ENCODE data around the gene ANKRD18A. TPM values are rescaled to one million over a fixed set of nuclear protein-coding genes. Genes with fewer than 3 reads are reported as not detected.
"Not testable (repeated sequence)": the region's sequence is repeated elsewhere in the genome, so short reads cannot be mapped to it uniquely, and the experiment has no call there.

The ANKRD18A gene
- polyA plus RNA-seq, 12 donors = 0.07 to 1.2 (median 0.28) TPM; not detected in 7

GRCh38 chr9:38546497-38547163 is 73.8 kb downstream of the ANKRD18A start:
- not testable (repeated sequence) for DNase-seq

DNA sequence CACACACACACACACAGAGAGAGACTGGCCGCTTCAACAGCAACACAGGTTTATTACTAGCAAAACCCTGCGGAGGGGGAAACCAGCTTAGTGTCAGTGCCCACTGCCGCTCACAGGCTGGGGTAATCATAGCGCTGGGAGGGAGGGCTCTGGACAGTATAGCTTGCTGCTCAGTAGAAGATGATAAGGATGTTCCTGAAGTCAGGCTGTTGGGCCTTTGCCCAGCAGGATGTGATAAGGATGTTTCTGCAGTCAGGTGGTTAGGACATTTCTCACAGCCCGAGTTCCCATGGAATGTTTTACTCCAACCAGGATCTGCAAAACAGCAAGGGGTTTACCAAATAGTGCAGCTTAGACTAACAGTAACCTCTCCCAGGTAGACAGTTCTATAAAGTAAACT is 79.9 kb downstream of the ANKRD18A start:
- not testable (repeated sequence) for DNase-seq

GRCh38 chr9:38529317-38529716 is 91.1 kb downstream of the ANKRD18A start:
- DNase-seq = no peak

- DNase-seq = no peak
These were observed 92.9 kb downstream of the ANKRD18A start for GRCh38 chr9:38527503-38527902.

DNA sequence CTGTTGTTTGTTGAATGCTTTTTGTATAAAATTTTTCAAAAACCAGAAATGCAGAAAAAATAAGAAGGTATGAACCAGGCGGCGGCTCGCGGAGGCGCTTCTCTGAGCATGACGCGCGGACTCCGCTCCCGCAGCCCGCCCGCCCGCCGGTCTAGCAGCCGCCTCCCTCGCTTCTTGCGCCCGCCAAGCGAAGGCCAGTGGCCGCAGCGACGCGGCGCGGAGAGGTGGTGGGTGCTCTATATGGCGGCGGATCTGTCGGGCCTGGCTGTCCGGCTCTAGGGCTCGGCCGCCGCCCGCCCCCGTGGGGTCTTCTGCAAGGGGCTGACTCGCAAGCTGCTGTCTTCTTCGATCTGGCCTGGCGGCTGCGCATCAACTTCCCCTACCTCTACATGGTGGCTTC is 93.8 kb downstream of the ANKRD18A start:
- no peak for DNase-seq

DNA sequence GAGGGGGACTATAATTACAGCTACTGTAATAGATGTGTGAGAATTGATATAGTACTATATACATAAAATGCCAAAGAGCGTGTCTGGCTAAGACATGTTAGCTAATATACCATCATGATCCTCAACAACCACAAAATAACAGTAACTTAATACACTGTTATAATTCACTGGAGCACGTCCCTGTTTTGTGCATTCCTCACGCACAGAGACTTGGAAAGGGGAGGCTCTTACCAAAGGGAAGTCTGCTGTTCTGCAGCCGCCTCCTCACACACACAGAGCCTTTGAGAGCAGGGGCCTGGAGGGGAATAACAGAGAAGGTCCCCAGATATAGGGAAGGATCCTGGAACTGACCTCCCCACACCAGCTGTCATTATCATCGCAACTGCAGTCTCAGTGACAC is 97.3 kb downstream of the ANKRD18A start:
- no peak for DNase-seq

DNA sequence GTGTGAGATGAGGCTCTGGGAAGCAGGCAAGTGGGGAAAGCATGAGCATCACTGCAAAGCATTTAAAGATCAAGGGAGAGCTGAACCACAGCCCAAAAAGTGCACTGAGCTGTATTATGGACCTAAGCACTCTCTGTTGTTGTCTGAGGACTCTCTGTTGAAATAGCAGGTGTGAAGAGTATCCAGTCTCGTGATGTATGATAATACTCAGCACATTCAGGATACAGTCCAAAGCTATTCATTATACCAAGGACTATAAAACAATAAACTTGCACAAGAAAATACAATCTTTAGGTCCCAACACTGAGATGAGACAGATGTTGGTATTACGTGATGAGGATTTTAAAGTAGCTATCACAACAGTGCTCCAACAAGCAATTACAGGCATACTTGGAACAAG is 98.6 kb downstream of the ANKRD18A start:
- no peak for DNase-seq

Other genes starting within 250 kb of the ANKRD18A start
- gene ALDH1B1, start 227.9 kb downstream of the ANKRD18A start, polyA plus RNA-seq (ENCODE audit: insufficient read length in 12 of 12) = 10 to 100 TPM in 11 of 12 donors, not detected in 1; 11.0 to 31.4 (median 19.5) TPM
- gene IGFBPL1, start 196.1 kb downstream of the ANKRD18A start, polyA plus RNA-seq (ENCODE audit: insufficient read length in 12 of 12) = 1 to 10 TPM in 7 of 12 donors, under 1 TPM in 3, not detected in 2; 0.60 to 2.0 (median 1.1) TPM
- gene FAM240B, start 99.5 kb upstream of the ANKRD18A start, polyA plus RNA-seq (ENCODE audit: insufficient read length in 12 of 12) = under 1 TPM in 2 of 12 donors, not detected in 10; 0.18 to 0.28 TPM

Data from muscle of arm (tissue), 12 donors.